ENCODE measurements around the gene ABLIM1.

DNA sequence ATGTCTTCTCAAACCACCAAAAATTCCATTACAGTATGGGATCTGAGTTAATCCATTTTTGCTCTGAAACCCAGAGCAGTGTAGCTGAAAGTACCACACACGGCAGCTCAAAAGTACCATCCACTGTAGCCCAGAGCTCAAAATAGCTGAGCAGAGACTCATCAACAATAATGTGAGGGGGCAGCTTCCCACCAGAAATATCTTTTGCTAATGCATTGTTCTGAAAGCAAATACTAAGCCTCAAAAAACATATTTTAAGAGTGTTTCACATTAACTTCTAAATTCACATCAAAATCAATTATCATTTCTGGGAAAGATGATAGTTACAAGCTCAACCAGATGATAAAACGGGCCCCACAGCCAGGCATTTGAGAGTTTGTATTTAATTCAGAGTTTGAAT lies 73.7 kb downstream of the ABLIM1 start:
- TF ChIP-seq, protein P1, sequence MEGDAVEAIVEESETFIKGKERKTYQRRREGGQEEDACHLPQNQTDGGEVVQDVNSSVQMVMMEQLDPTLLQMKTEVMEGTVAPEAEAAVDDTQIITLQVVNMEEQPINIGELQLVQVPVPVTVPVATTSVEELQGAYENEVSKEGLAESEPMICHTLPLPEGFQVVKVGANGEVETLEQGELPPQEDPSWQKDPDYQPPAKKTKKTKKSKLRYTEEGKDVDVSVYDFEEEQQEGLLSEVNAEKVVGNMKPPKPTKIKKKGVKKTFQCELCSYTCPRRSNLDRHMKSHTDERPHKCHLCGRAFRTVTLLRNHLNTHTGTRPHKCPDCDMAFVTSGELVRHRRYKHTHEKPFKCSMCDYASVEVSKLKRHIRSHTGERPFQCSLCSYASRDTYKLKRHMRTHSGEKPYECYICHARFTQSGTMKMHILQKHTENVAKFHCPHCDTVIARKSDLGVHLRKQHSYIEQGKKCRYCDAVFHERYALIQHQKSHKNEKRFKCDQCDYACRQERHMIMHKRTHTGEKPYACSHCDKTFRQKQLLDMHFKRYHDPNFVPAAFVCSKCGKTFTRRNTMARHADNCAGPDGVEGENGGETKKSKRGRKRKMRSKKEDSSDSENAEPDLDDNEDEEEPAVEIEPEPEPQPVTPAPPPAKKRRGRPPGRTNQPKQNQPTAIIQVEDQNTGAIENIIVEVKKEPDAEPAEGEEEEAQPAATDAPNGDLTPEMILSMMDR (IDR thresholded peaks at IDR 0.05; ENCODE audit: insufficient read depth, low read depth, low read length): no peak
- no peak for TF ChIP-seq EZH2 (IDR thresholded peaks at IDR 0.05; ENCODE audit: insufficient read depth, low read length)
